A549 (cell line): ENCODE data around the gene SNX11.
A peak's percentile ranks its signal among the peaks of the same experiment; 100 is the strongest.

Experiments used
- CBX2 ChIP-seq: fragments of 200-600 bp; sonication (generic); IDR thresholded peaks from 2 replicates; pipeline ENCODE4 v1.6.1; 2016; ENCODE audit warnings: low read depth, mild to moderate bottlenecking, borderline replicate concordance
- CEBPB ChIP-seq, 2 experiments: fragments of >200 bp in 1 of 2; sonication (Bioruptor Twin) in 1 of 2; formaldehyde crosslinking in 1 of 2; IDR thresholded peaks; 2 replicates each; pipeline ENCODE4 v1.6.1; 2012 to 2016
- CTCF ChIP-seq: fragments of >200 bp; sonication (Bioruptor Twin); formaldehyde crosslinking; IDR thresholded peaks from 3 replicates; pipeline ENCODE4 v1.5.1; 2016
- FOSL2 ChIP-seq, 2 experiments: fragments of 450-650 bp in 1 of 2; fragments of >200 bp in 1 of 2; sonication (Bioruptor Twin) in 1 of 2; formaldehyde crosslinking; IDR thresholded peaks; 2 replicates each; pipeline versions ENCODE4 v1.5.0 to v1.6.1; 2016 to 2020; ENCODE audit warnings: mild to moderate bottlenecking in 1 of 2, moderate library complexity in 1 of 2
- JUN ChIP-seq, 2 experiments: fragments of >200 bp; sonication (Bioruptor Twin); formaldehyde crosslinking; IDR thresholded peaks; 2 replicates in 1 of 2; 3 replicates in 1 of 2; pipeline ENCODE4 v1.6.1; 2016 to 2017
- PBX3 ChIP-seq: IDR thresholded peaks from 2 replicates; pipeline ENCODE4 v1.6.1; 2012
- POLR2A ChIP-seq: IDR thresholded peaks from 2 replicates; pipeline ENCODE4 v1.6.1; 2012; ENCODE audit warnings: mild to moderate bottlenecking, low read length
- RCOR1 ChIP-seq: fragments of 150-350 bp; IDR thresholded peaks from 2 replicates; pipeline ENCODE4 v1.6.1; 2014; ENCODE audit warnings: antibody characterized with exemption, low read length, low read depth
- SMC3 ChIP-seq: fragments of >200 bp; sonication (Bioruptor Twin); formaldehyde crosslinking; IDR thresholded peaks from 3 replicates; pipeline ENCODE4 v1.6.1; 2018; ENCODE audit warnings: inconsistent platforms
- USF2 ChIP-seq: fragments of 450-650 bp; IDR thresholded peaks from 2 replicates; pipeline ENCODE4 v1.6.1; 2014; ENCODE audit warnings: antibody characterized with exemption
- ZFP36 ChIP-seq: fragments of 450-650 bp; IDR thresholded peaks from 2 replicates; pipeline ENCODE4 v1.6.1; 2014; ENCODE audit warnings: borderline replicate concordance; ENCODE audit not compliant: partially characterized antibody

- TF ChIP-seq CTCF (no peak), RCOR1 (no peak), POLR2A (no peak), FOSL2 (IDR thresholded peaks at IDR 0.05) (0 out of 2 replicates have a peak, but pooled peaks have one; percentile 20), FOSL2 (CRISPR knock-in tag; IDR thresholded peaks at IDR 0.05) (peak; percentile 72), CEBPB (IDR thresholded peaks at IDR 0.05) (no peak), CBX2 (no peak), JUN (IDR thresholded peaks at IDR 0.05) (no peak), ZFP36 (no peak), USF2 (no peak), PBX3 (no peak), SMC3 (no peak)
These were observed 19.9 kb downstream of the SNX11 start for GRCh38 chr17:48127371-48128051.
